ENCODE results near the gene SLC2A13. TPM values are rescaled to one million over a fixed set of nuclear protein-coding genes. Genes with fewer than 3 reads are reported as not detected.
"Not testable (repeated sequence)": the region's sequence is repeated elsewhere in the genome, so short reads cannot be mapped to it uniquely, and the experiment has no call there.

Gene SLC2A13
- total RNA-seq, 1 experiment from 2014 or later, result 47.9 TPM

DNA sequence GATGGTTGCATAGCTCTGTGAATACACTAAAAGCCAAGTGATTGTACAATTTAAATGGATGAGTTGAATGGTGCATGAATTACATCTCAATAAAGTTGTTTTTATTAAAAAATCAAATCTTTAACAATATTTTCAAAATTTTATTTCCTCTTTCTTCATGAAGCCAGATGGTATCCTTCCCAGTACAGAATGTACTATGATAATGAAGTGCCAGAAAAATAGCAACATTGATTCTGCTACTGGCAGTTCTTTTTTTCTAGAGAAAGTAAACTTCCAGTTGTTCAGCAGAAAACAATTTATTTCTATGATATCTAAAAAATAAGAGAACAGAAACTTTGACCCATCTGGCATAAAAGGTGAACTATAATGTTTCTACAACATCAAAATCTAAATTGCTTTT is 61.5 kb downstream of the SLC2A13 start:
- DNase-seq (ENCODE audit: extremely low read depth, low read depth), result no peak

- no peak for DNase-seq (ENCODE audit: extremely low read depth, low read depth)
Measured at GRCh38 chr12:40039598-40039997, 66.3 kb downstream of the SLC2A13 start.

GRCh38 chr12:40038619-40039018 is 67.3 kb downstream of the SLC2A13 start:
- DNase-seq (ENCODE audit: extremely low read depth, low read depth), result no peak

- no peak for DNase-seq (ENCODE audit: extremely low read depth, low read depth)
Measured at GRCh38 chr12:40034712-40035111, 71.2 kb downstream of the SLC2A13 start.

DNA sequence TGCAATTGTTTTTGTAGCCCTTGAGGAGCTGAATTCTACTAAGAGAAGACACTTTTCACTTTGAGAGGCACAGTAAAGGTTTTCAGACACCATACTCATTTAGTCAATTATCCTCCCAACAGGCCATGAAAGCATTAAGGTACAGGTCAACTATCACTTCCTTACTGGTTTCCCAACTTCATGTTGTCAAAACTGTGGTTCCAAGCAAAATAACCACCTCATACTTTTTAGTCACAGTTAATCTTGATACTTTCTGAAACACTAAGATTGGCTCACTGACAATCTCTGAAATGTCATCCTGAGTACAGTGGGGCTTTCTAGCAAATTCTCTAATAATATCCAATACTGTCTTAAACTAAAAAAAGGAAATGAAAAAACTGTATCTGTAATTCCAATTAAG is 71.7 kb downstream of the SLC2A13 start:
- DNase-seq (ENCODE audit: extremely low read depth, low read depth), result no peak

GRCh38 chr12:40033242-40033630 is 72.6 kb downstream of the SLC2A13 start:
- no peak for DNase-seq (ENCODE audit: extremely low read depth, low read depth)

DNA sequence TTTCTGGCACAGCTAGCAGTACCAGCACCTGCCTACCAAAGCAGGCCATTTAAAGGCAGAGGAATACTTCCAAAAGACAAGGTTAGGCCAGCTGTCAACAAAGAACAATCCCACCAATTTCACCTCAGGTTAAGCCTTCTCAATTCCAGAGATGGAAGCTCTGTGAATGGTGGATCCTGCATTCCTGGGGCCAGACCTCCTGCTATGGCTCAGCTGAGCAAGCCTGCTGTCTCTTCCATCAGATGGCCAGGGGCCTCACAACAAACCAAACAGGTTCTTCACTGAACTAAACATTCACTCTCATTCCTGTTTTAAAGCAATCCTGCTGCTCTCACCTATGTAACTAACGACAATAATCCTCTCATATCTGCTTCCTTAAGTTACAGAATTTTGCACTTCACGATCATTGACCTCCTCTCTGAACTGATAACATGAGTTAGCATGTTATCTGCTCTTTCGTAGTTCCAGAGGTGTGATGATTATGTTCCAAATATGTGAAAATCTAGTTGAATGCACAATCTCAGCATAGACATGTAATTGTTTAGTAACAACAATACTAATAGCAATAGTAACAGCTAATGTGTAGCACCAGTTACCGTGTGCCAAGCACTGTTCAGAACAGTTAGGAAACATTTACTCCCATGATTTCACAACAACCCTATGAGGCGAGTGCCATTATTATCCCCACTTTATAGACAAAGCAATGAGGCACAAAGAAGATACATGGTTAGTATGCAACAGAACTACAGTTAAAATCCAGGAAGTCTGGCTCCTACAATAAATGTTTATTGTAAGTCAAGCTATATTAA is 73.2 kb downstream of the SLC2A13 start:
- DNase-seq (ENCODE audit: extremely low read depth, low read depth), result no peak

DNA sequence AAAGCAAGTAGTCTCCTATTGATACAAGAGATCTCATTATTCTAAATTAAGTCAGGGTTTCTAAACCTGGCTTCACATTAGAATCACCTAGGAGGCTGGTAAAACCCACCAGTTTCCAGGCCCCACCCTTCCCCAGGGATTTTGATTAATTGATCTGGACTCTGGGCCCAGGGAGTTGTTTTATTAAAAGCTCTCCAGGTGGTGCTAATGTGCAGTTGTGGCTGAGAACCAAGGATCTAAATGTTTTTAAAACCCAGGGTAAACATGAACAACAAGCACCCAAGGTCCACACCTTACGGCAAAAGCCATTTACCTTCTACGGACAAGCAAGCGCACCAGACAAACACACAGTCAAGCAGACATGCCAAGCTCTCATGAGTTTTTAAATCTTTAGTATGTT is 73.9 kb downstream of the SLC2A13 start:
- DNase-seq (ENCODE audit: extremely low read depth, low read depth), result no peak

- DNase-seq (ENCODE audit: extremely low read depth, low read depth), result not testable (repeated sequence)
Measured at GRCh38 chr12:40030970-40031369, 74.9 kb downstream of the SLC2A13 start.

DNA sequence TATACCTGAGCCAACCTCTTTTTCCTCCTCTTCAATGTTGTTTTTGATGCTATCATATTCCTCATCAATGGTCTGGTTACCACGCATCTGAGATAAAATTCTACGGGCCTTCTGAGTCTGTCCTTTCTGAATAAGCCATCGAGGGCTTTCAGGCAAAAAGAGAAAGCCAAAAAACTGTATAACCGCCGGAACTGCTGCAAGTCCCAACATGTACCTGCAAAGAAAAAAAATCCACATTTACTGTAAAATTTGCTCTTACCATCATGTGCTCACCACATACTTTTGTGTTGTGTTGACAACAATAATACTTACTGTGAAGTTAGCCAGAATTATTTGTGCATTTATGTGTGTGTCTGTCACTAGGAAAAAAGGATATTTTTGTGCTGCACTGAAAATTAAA is 77.6 kb downstream of the SLC2A13 start:
- no peak for DNase-seq (ENCODE audit: extremely low read depth, low read depth)

DNA sequence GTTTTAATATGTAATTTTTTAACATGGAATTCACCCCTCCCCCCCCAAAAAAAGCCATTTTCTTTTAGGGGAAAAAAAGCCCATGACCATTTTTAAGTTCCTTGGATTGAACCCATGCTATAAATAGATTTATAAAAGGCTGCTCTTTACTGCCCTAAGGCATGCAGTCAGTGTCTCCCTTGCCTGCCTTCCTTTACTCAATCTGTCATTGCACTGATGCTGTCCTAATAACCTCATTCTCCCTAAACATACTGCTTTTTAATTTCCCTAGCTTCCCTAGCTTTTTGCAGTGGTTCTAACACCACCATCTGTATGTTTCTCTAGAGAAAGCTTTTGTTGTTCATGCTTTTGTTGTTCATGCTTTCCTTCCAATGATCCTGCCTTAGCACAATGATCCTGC is 83.0 kb downstream of the SLC2A13 start:
- no peak for DNase-seq (ENCODE audit: extremely low read depth, low read depth)

DNA sequence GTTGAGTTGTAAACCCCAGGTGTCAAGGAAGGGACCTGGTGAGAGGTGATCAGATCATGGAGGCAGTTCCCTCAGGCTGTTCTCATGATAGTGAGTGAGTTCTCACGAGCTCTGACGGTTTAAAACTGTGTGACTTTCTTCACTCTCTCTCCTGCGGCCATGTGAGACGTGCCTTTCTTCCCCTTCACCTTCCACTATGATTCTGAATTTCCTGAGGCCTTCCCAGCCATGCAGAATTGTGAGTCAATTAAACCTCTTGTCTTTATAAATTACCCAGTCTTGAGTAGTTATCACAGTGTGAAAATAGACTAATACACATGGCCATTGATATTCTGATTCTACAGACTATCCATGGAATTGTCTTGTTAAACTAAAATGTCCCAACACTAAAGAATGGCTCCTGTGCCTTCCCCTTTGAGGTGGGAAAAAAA is 85.6 kb downstream of the SLC2A13 start:
- no peak for DNase-seq (ENCODE audit: extremely low read depth, low read depth)

DNA sequence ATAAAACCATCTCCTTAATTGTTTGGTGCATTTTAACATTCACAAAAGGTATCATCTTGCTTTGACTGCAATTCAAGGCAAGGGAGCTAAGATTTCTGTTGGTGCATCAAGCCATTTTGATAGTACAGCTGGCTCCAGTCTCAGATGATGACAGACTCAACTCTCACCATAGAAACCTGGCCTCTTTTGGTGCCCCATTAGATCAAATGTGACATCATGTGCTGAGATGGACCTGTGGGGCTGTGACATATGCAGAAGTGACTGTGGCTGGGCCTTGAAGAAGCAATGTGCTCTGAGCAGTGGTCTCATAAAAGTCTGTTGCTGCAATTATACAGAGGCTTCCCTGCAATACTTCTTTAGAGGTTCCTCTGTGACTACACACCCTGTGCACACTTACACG is 88.4 kb downstream of the SLC2A13 start:
- DNase-seq (ENCODE audit: extremely low read depth, low read depth), result no peak

GRCh38 chr12:40016980-40017379 is 88.9 kb downstream of the SLC2A13 start:
- peak; percentile 92 for DNase-seq (ENCODE audit: extremely low read depth, low read depth)

GRCh38 chr12:40015881-40016280 is 90.0 kb downstream of the SLC2A13 start:
- DNase-seq (ENCODE audit: extremely low read depth, low read depth), result no peak

- DNase-seq (ENCODE audit: extremely low read depth, low read depth), result no peak
Measured at GRCh38 chr12:40015345-40015744, 90.5 kb downstream of the SLC2A13 start.

DNA sequence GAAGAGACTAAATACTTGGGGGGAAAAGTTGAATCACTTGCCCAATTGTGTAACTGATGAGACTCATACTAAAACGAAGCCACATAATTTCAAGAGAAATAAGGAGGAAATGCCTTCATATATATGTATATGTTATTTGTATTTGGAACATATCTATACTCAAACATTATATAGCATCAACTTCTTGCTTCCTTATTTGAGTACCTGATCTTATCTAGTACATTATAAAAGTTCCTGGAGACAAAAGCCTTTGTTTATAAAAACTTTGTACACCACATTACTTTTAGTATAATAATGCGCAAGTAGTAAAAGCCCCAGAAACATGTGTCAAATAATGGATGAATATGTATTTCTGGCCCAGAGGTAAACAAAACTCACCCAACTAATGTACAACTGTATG is 92.0 kb downstream of the SLC2A13 start:
- DNase-seq (ENCODE audit: extremely low read depth, low read depth), result no peak

- no peak for DNase-seq (ENCODE audit: extremely low read depth, low read depth)
Measured at GRCh38 chr12:40013292-40013691, 92.6 kb downstream of the SLC2A13 start.

DNA sequence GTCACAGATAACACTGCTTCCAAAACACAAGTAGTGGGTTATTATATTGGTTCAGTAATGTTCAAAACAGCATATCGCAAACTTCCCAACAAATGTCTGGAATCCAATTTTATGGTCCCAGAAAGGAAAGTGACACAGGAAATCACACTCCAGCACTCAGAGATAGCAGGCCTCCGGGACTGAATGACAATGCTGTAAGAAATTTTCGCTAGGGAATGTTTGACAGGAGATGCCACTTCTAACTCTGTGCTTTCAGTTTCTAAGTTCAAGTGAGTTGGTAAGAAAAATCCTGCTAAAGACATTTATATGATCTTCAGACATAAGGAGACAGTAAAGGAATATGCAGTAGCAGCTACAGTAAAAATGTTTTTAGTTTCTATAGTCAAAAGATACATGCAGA is 93.2 kb downstream of the SLC2A13 start:
- no peak for DNase-seq (ENCODE audit: extremely low read depth, low read depth)

GRCh38 chr12:40011775-40012129 is 94.1 kb downstream of the SLC2A13 start:
- no peak for DNase-seq (ENCODE audit: extremely low read depth, low read depth)

- DNase-seq (ENCODE audit: extremely low read depth, low read depth), result peak; percentile 82
Measured at GRCh38 chr12:40010899-40011774, 94.7 kb downstream of the SLC2A13 start.
